Muscle layer of duodenum (tissue), 2 donors: ENCODE data around the gene ZNF253.
A peak's percentile ranks its signal among the peaks of the same experiment; 100 is the strongest.
"Not testable (repeated sequence)": the region's sequence is repeated elsewhere in the genome, so short reads cannot be mapped to it uniquely, and the experiment has no call there.

ENCODE experiments used
- H3K27ac ChIP-seq: one replicate; pipeline ENCODE4 v1.7.0; 2013; ENCODE audit warnings: mild to moderate bottlenecking, low read length
- H3K27me3 ChIP-seq: one replicate; pipeline ENCODE4 v1.7.0; 2013; ENCODE audit warnings: low read depth, mild to moderate bottlenecking, control low read depth, low read length
- H3K36me3 ChIP-seq, 2 donors: one replicate each; pipeline ENCODE4 v1.7.0; 2013; ENCODE audit warnings: low read length in 2 of 2, control low read depth in 1 of 2, mild to moderate bottlenecking in 1 of 2; ENCODE audit not compliant: insufficient read depth in 2 of 2, control insufficient read depth in 1 of 2
- H3K4me1 ChIP-seq, 2 donors: one replicate each; pipeline ENCODE4 v1.7.0; 2013; ENCODE audit warnings: low read length in 2 of 2, mild to moderate bottlenecking in 2 of 2, control low read depth in 1 of 2, moderate library complexity in 1 of 2; ENCODE audit not compliant: insufficient read depth in 2 of 2, control insufficient read depth in 1 of 2
- H3K4me3 ChIP-seq, 2 donors: one replicate each; pipeline ENCODE4 v1.7.0; 2013; ENCODE audit warnings: low read length in 2 of 2, low read depth in 1 of 2, mild to moderate bottlenecking in 1 of 2
- H3K9me3 ChIP-seq, 2 donors: one replicate each; pipeline ENCODE4 v1.7.0; 2013; ENCODE audit warnings: low read length in 2 of 2, control low read depth in 1 of 2, mild to moderate bottlenecking in 1 of 2; ENCODE audit not compliant: control insufficient read depth in 1 of 2
- donor health status: healthy.

The ZNF253 gene

DNA sequence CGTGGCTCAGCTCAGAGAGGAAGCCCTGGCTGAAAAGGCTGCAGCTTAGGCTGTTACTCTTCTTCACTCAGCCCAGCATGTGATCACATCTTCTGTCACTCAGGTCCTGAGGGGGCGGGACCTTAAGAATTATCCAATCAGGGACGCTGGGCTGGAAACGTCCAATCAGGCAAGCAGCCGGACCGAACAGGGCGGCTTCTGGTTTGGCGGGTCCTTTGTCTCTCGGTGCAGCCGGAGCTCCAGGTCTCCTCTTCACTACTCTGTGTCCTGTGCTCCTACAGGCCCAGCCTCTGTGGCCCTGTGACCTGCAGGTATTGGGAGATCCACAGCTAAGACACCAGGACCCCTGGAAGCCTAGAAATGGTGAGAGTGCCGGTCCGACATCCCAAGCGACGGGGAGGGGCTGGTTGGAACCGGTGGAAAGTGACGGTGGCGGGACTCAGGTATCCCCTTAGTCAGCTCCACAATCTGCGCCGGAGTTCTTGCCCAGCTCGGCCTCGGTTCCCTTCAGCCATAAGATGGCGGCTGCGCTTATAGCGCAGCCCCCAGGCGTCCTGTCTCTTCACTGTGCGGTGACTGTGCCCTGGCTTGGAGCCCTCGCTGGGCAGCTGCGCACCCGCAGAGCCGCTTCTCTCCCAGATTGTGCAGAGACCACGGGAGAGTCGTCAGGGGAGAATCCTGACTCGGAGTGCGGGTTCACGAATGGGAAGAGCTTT, 35.2 kb downstream of the ZNF253 start, which contains the start of gene ZNF93:
Gene ZNF93 (plus strand): TSS at position 218 of the 716 bp plus-strand sequence. CDS start 143 bp downstream, at position 361.
- Histone ChIP-seq H3K9me3 (peaks cover 0 to 4% of the 10 kb centered on the region in 2 donors), H3K4me3 (peak within 1 kb of the TSS; percentile 76 to 87)

DNA sequence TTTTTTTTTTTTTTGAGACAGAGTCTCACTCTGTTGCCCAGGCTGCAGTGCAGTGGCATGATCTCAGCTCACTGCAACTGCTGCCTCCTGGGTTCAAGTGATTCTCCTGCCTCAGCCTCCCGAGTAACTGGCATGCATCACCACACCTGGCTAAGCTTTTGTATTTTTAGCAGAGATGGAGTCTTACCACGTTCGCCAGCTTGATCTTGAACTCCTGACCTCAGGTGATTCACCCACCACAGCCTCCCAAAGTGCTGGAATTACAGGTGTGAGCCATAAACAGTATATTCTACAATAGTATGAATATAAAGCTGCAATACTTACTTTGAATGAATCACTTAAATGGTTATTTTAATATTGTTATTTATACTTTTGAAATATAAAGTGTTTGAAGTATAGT, 41.9 kb downstream of the ZNF253 start:
- not testable (repeated sequence) for H3K27me3 ChIP-seq, H3K36me3 ChIP-seq, H3K4me3 ChIP-seq, H3K27ac ChIP-seq, H3K4me1 ChIP-seq, H3K9me3 ChIP-seq

More for the DNA sequence above, 35.2 kb downstream of the ZNF253 start, which contains the start of gene ZNF93:
- Histone ChIP-seq H3K27ac (peak within 1 kb of the TSS; percentile 80), H3K27me3 (no peaks in the 10 kb centered on the region), H3K4me1 (no peaks in the 10 kb centered on the region), H3K36me3 (no peaks in the 10 kb centered on the region)

DNA sequence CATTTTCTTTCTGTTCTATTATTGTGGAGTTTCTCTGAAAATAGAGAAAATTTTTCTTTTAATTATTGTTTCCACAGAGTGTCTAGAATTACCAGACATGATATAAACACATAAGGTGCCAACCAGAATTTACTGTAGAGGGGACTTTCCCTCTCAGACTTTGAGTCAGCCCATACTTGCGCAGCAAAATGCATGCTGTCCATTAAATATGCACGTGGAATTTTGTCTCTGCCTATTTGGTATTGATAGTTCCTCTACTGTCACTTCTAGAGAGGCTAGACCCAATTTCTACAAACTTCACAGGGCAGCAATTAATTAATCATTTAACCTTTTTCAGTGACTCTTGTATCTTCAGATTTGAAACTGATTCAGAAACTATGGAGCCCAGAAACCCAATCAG, 44.0 kb downstream of the ZNF253 start:
- Histone ChIP-seq H3K36me3 (no peaks in the 10 kb centered on the region), H3K9me3 (no peaks in the 10 kb centered on the region), H3K4me3 (no peak overlapping the region), H3K27ac (no peak overlapping the region), H3K27me3 (no peaks in the 10 kb centered on the region), H3K4me1 (no peaks in the 10 kb centered on the region)

DNA sequence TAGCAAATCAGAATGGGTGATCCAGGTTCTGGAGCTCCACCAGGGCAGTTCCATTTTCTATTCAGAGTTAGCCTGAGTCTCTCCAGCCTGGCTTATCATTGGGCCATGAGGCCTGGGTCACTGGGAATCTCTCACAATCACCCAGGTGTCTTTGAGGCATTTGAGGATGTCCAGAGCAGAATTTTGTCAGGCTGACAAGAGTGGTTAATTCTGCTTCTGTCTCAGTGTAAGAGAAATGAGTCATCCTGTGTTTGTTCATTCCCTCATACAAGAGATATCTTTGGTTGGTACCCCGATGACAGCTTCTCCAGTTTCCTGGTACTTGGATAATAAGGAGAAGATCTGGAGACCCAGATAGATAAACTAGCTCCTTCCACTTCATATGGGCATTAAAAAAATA, 45.5 kb downstream of the ZNF253 start:
- H3K27ac ChIP-seq = no peak overlapping the region
- no peaks in the 10 kb centered on the region for H3K27me3 ChIP-seq
- no peaks in the 10 kb centered on the region for H3K36me3 ChIP-seq
- H3K4me1 ChIP-seq = no peaks in the 10 kb centered on the region
- H3K4me3 ChIP-seq = no peak overlapping the region
- no peaks in the 10 kb centered on the region for H3K9me3 ChIP-seq

DNA sequence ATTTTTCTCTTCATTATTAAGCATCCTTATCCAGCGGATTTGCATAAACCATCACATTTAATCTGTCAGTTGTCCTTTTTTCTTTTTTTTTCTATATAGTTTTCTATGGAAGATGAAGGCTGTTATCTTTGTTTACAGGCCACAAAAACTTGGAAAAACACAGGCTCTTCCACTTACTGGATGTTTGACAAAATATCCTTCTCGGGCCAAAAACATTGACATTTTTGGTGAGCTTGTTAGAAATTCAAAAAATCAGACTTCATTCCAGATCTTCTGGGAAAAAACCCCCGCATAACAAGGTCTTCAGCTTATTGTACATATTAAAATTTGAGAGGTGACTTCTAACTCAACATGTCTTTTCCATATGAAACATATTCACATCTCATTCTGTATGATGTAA, 48.9 kb downstream of the ZNF253 start:
- Histone ChIP-seq H3K27me3 (no peaks in the 10 kb centered on the region), H3K36me3 (no peaks in the 10 kb centered on the region), H3K27ac (no peak overlapping the region), H3K4me3 (no peak overlapping the region), H3K4me1 (no peaks in the 10 kb centered on the region), H3K9me3 (no peaks in the 10 kb centered on the region)

DNA sequence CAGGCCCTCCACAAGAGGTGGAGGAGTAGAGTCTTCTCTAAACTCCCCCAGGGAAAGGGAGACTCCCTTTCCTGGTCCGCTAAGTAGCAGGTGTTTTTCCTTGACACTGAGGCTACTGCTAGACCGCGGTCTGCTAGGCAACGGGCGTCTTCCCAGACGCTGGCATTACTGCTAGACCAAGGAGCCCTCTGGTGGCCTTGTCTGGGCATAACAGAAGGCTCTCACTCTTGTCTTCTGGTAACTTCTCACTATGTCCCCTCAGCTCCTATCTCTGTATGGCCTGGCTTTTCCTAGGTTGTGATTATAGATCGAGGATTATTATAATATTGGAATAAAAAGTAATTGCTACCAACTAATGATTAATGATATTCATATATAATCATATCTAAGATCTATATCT, 64.7 kb downstream of the ZNF253 start:
- not testable (repeated sequence) for H3K27ac ChIP-seq, H3K4me3 ChIP-seq, H3K4me1 ChIP-seq, H3K27me3 ChIP-seq
- H3K9me3 ChIP-seq = peaks cover 20 to 26% of the 10 kb centered on the region in 2 donors
- H3K36me3 ChIP-seq = peaks cover 12 to 26% of the 10 kb centered on the region in 2 donors

DNA sequence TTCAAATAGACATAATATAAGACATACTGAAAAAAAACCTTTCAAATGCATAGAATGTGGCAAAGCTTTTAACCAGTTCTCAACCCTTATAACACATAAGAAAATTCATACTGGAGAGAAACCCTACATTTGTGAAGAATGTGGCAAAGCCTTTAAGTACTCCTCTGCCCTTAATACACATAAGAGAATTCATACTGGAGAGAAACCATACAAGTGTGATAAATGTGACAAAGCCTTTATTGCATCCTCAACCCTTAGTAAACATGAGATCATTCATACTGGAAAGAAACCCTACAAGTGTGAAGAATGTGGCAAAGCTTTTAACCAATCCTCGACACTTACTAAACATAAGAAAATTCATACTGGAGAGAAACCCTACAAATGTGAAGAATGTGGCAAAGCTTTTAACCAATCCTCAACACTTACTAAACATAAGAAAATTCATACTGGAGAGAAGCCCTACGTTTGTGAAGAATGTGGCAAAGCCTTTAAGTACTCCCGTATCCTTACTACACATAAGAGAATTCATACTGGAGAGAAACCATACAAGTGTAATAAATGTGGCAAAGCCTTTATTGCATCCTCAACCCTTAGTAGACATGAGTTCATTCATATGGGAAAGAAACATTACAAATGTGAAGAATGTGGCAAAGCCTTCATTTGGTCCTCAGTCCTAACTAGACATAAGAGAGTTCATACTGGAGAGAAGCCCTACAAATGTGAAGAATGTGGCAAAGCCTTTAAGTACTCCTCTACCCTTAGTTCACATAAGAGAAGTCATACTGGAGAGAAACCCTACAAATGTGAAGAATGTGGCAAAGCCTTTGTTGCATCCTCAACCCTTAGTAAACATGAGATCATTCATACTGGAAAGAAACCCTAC, 68.0 kb downstream of the ZNF253 start:
- Histone ChIP-seq H3K36me3 (peaks cover 9 to 18% of the 10 kb centered on the region in 2 donors), H3K9me3 (peaks cover 25 to 30% of the 10 kb centered on the region in 2 donors), H3K4me3 (peak overlapping the region in 1 of 2 donors; percentile 41)
- not testable (repeated sequence) for H3K27ac ChIP-seq, H3K4me1 ChIP-seq, H3K27me3 ChIP-seq

DNA sequence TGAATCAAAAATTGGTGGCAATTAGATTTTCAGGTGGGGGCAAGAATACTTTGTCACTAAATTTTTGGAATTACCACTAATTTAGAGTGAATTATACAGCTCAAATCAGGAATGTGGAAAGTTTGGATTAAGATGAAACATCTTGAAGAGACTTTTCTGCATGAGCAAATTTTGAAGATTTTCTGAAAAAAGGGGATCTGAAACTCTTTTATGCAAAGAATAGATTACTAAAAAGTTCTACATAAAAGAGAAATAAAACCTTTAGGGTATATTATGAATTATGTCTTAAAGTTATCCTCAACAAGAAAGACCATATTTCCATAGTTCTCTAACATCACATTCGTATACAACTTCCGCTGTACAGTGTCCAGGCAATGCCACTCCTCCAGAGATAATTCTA, 71.7 kb downstream of the ZNF253 start:
- Histone ChIP-seq H3K4me3 (no peak overlapping the region), H3K4me1 (no peaks in the 10 kb centered on the region), H3K27me3 (no peaks in the 10 kb centered on the region), H3K9me3 (peaks cover 25 to 31% of the 10 kb centered on the region in 2 donors), H3K27ac (no peak overlapping the region), H3K36me3 (peaks cover 9 to 15% of the 10 kb centered on the region in 2 donors)

DNA sequence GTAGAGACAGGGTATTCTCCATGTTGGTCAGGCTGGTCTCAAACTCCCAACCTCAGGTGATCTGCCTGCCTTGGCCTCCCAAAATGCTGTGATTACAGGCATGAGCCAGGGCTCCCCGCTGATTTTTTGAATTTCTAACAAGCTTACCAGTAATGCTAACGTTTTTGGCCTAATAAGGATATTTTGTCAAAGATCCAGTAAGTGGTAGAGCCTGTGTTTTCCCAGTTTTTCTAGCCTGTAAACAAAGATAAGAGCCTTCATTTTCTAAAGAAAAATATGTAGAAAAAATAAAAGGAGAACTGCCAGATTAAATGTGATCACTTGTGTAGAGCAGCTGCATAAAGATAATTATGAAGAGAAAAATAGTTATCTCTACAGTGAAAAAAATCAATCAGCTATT, 72.8 kb downstream of the ZNF253 start:
- Histone ChIP-seq H3K27me3 (no peaks in the 10 kb centered on the region), H3K9me3 (peaks cover 21 to 24% of the 10 kb centered on the region in 2 donors), H3K27ac (no peak overlapping the region), H3K36me3 (peaks cover 7 to 10% of the 10 kb centered on the region in 2 donors), H3K4me3 (no peak overlapping the region), H3K4me1 (no peaks in the 10 kb centered on the region)

DNA sequence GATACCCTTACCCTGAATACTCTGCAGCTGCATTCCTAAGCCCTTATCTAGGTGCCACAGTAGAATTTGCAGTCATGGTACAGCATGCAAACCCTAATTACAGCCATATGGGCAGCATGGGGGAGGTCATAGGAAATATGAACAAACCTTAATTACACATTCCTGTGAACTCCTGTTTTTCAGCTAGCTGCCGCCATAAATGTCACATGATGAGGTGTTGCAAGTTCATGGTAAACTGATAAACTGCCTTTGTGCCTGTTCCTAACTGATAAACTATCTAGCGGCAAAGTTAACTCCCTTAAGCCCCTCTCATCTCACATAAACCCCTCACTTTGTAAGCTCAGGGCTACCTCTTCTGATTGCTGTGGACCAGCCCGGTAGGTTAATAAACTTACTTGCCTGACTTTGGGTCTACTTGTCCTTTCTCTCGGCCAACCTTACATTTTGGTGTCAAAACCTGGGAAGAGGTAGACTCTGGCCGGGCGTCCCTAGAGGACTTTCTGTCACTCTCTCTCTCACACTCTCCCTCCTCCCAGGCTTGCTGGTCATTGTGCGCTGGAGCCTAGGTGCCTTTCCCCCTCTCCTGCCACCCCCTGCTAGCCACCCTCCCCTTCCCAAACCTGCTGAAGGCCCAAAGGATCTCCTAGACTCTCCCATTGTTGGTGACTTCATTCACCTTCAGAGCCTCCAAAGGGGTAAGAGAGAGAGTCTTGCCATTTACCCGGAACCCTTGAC, 78.3 kb downstream of the ZNF253 start:
- Histone ChIP-seq H3K4me1 (no peaks in the 10 kb centered on the region), H3K4me3 (no peak overlapping the region), H3K27me3 (no peaks in the 10 kb centered on the region), H3K27ac (no peak overlapping the region), H3K36me3 (no peaks in the 10 kb centered on the region), H3K9me3 (no peaks in the 10 kb centered on the region)
